Activated T-cell treated with anti-CD3 and anti-CD28 coated beads, Interleukin-2, amount 50 U/mL, for 48 hours (primary cell): ENCODE data around the gene NAV2.

Source experiments
- DNase-seq, 2 experiments: peaks; one replicate each; pipeline ENCODE4 v3.0.0-alpha.2; 2020

Gene NAV2

DNA sequence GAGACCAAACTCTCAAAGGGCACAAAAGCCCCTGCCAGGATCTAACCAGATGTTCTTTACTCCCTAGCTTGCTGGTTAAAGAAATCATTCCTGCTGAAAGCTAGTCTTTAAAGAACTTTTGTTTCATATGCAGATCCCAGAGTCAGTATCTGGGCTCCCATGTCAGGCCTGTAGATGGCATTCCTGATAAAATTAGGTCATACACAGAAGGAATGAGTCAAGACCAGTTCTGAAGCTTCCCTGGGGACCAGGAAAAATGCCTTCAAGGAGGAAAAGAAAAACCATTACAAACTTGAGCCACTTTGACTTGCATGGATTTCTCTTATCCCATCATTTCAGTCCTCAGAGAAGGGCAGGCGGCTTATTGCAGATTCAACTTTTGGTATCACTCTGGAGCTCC lies 441.7 kb downstream of the NAV2 start:
- no peak for DNase-seq

DNA sequence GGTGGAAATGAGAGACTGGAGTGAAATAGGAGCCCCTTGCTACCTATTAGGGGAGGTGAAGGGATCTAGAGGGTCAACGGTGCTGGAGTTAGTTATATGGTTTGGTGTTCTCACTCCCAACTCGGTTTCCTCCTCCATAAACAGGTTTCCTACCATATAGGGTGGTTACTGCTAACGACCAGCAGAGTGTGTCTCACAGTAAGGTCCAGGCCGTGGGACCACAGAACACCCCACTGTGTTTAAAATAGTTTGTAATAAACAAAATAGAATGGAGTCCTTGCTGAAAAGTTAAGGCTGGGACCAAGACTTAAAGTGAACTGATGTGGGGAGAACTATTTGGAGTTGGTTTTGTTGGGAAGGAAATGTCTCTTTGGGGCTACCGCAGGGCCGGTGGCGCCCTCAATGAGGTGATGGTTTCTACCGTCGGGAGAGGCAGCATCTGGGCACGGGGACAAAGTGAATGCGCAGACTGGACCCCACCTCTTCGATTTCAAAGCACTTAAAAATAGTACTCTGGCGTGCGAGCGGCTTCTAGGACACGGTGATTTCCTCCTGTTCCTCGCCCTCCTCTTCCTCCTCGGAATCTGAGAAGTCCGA lies 443.1 kb downstream of the NAV2 start:
- DNase-seq, result no peak

DNA sequence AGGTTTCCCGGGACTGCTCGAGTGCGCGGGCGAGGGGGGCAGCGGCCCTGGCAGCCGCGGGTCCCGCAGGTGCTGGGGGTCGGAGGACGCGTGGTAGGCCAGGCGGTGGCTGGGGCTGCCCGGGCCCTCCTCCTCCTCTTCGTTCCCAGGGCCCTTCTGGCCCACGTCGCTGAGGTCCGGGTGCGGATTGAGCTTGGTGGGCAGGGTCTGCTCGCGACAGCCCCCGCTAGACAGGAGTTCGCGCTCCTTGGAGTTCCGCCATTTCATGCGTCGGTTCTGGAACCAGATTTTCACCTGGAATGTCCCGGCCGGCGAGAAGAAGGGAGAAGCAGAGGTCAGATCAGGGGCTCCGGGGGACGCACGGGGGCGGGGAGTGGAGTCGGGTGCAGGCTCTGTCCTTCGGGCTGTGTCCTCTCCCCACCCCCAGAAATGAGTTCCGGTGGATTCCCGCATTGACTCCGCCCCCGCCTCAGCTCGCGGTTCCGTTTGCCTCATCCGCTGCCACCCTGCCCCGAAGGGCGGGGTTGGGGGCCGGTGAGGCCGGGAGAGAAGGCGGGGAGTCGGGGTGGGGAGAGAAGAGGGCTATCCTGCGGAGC lies 443.7 kb downstream of the NAV2 start:
- peak; percentile 58 to 61 for DNase-seq

DNA sequence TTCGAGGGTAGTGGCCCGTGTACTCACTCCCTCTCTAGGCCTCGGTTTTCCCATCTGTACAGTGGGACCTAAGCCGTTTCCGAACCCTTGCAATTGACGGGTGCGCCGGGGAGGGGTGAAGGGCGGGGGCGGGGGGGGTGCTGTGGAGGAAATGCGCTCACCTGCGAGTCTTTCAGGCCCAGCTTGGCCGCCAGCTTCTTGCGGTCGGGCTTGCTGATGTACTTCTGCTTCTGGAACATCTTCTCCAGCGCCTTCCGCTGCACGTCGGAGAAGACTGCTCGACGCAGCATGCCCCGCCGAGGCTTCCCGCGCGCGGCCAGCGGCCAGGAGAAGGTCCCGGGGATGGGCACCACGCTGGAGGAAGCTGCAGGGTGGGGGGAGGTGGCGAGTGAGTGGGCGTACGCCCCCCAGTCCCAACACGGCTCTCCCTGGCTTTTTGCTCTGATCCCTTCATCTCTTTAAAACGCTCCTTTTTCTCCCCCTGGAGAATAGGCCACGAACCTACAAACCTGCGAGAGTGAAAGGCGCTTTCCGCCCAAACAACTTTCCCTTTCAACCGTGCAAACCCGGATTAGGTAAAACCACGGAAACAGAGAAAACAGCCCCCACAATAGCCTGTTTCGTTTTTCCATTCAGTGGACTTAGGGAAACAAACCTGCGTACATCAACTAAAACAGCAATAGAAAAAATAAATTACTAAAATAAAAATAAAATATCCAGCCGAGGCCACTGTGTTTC lies 444.4 kb downstream of the NAV2 start:
- peak; percentile 31 to 45 for DNase-seq

DNA sequence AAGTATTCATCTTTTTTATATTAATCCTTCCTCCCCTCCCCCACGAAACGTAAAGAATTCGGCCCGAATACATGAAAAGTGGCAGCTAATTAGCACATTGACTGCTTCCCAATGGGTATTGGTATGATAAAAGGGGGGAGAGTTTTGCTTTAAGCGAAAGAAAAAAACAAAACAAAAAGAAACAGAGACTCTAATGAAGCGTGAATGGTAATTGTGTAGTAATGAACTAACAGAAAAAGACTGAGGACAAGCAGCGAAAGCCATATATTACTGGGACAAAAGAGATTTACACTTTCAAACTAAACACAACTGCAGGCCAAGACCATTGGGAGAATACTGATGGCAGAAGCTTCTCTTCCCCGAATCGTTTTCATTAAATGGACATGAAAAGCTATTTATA lies 445.1 kb downstream of the NAV2 start:
- no peak for DNase-seq

DNA sequence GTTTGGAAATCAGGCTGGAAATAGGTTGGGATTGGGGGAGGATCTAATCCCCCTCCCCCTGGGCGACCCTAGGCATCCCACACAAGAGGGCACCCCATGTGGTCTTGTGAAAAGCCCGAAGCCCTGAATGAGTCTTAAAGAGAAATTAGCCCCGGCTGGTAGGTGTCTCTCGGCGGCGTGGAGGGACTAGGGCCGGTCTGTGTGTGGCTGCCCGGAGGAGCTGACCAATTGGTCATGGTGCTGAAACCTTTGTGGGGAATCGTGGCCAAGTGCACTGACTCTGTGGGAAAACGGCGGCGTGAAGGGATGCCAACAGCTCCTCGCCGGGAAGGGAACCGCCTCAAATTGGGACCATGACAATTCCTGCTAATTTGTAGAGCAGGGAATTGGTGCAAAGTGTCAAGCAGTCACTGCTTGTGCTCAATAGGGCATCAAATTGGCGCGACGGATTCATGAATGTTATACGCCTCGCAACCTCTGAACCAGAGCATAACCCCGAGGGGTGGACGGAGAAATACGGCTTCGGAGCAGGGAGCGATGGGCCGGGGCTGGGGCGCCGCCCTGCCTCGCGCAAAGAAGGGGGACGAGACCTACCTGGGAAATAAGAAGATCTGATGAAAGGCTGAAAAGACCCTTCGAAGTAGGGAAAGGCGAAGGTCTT lies 446.1 kb downstream of the NAV2 start:
- peak; percentile 28 to 30 for DNase-seq

DNA sequence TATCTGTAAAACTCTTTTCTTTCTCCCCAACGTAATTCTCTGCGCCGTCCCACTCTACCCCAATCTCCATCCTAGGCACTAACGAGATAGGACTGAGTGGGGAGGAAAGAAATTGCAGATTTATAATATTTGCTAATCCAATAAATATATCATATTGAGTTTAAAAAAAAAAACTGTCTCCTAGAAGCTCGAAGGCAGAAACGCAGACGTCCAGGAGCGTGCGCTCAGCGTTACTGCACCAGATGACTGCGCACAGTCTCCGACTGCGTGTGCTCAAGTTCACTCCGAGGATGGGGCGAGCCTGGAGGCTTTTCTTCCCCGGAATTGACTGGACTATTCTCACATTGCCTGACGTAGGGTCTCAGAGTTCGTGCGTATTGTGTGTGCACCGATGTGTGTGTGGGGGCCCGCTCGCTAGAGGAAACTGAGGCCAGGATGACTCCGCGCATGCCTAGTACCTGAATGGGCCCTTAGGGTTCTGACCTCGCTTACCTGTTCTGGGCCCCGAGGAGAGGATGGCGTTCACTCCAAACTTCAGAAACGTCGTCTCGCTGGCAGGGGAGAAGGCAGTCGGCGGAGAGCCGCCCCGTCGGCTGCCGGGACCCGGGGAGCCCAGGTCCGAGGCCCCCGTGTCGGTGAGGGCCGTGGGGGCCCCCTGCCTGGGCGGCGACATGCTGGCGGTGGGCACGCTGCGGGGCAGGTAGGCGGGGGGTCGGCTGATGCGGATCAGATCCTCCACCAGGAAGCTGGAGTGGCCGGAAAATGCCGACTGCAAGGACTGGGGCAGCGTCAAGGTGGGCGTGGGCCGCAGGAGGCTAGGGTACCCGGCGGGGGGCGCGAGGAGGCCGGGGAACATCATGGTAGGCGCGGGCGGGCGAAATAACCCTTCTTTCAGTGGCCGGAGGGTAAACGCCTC lies 447.1 kb downstream of the NAV2 start:
- DNase-seq, result peak in 1 of 2 experiments; percentile 19

DNA sequence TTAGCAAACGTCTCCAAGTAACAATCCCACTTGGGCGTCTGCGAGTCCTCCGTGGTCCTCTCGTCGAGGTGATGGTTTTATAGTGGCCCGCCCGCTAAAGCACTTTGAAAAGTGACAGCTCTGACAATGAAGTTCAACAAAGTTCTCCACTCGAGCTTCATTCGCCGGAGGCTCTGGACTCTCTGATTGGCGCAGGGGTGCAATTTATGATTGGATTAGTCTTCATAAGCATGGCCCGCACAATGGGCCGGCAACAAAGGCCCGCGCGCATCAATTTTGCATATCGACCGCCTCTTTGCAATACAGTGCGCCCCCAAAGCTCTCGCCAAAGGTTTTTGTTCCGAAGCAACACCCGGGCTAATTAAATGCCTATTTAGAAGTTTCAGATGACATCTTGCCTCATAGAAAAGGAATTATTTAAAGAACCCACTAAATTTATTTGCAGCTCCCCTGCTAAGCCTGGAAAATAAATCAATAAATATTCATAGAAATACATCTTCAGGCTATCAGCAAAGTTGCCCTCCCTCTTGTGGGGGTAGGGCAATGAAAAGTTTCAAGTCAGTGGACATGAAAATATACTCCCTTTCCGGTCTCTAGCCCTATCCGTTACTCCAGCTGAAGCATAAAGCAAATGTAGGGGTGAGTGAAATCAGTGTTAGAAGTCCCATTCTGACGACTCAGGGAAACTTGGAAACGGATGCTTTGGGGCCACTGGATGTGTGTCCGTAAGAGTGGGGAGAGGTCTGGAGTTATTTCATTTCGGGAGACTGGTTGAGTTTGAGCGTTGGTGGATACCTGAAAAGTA lies 448.0 kb downstream of the NAV2 start, which contains the start of gene DBX1:
TSS of gene DBX1 (minus strand) at position 51 of the 805 bp plus-strand sequence. CDS start 151 bp downstream, outside the sequence.
- peak; percentile 28 to 30 for DNase-seq

DNA sequence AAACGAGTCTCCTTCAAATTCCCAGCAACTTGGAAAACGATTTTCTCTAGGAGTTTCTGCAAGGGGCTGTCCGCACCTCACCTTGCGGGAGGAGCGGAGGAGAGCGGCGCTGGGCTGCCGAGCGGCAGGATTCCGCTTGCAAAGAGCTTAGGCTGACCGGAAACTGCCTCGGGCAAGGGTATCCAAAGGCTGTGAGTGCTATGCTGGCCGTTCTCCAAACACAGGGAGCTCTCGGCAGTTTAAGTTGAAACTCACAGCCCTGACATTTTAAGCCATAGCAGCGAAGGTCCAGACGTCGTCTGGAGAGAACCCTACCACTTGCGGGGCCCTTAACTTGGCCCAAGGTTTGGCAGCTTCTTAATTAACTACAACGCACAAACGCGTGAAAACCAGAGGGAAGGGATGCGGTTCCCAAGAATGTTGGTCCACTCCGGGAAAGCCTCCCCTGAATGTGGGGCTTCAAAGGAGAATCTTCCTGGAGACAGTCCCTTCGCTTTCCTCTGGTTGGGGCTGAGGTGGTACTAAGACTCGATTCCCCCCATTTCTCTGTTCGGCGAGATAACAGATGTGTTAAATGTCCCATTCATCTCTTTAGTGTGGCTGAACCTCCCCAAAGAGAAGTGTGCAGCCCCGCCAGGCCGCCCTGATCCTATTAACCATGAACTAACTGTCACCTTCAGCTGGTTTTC lies 448.7 kb downstream of the NAV2 start:
- DNase-seq, result peak; percentile 24 to 25

DNA sequence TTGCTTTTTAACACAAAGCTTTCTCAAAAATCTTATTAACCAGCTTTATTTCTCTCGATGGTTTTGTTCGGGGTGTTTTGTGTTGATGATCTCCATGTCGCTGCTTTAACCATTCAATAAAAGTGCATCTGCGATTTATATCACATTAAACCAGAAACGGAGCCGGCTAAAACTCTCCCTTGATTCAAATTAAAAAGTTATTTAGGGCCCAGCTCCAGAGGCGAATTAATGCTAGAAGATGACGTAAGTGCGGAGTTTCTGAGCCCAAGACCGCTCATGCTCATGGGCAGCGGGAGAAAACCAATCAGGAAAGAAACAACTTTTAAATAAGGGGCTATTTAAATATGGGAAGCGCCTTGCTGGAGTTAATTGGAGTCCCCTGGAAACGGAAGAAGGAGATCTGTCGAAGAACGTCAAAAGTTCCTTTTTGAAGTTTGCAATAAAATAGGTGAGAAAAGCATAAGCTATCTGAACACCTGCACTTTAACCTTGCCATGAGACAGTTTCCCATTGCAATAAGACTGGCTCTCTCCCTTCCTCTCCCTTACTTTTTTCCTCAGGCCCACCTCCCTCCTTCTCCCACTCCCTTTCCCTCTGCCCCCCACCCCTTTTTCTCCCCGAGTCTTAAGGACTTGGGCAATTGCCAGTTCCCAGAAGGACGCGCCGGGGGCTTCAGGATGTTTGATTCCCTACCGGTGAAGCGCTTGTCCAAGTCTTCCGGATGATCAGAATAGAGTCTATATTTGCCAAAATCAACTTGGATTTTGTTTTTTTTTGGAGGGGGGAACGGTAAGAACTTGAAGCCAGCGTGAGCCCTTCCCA lies 449.5 kb downstream of the NAV2 start:
- peak in 1 of 2 experiments; percentile 18 for DNase-seq

DNA sequence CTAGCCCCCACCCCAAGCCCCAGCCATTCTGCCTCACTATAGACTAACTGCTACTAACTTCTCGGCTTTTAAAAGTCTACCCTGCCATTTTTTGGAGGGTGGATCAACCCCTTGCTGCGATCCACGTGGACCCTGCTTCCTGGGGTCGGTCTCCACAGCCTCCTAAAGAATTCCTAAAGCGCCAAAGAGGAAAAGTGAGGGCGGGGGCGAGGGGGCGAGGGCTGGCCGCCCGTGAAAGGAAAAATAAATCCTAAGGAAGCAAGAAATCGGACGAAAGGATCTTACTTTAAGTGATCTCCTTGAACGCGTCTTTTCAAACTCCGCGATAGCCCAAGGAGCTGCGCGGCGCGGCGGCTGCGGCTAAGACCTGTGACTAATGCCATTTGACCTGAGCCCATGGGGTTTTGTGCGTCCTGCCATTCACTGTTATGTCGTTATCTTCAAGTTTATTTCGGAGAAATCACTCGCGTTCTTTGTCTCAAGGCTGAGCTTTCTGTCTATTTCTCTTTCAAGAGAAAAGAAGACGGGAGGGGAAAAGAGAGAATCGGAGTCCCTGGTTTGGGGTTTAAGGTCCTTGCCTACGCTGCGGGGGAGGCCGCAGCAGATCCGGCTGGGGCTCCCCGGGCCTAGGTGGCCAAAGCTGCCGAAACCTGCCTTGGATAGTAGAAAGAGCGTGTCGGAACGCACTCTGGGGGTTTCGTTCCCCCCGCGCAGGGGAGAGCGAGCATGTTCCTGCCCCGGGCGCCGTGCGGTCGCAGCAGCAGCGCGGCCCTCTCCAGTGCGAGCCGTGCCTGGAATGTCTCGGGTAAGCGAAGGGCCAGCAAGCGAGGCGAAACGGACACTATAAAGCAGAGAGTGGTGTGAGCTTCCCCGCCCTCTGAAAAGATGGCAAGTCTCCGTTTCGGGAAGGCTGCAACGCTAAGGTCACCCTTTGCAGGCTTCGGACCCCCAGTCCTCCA lies 450.5 kb downstream of the NAV2 start:
- DNase-seq, result peak; percentile 43 to 52

DNA sequence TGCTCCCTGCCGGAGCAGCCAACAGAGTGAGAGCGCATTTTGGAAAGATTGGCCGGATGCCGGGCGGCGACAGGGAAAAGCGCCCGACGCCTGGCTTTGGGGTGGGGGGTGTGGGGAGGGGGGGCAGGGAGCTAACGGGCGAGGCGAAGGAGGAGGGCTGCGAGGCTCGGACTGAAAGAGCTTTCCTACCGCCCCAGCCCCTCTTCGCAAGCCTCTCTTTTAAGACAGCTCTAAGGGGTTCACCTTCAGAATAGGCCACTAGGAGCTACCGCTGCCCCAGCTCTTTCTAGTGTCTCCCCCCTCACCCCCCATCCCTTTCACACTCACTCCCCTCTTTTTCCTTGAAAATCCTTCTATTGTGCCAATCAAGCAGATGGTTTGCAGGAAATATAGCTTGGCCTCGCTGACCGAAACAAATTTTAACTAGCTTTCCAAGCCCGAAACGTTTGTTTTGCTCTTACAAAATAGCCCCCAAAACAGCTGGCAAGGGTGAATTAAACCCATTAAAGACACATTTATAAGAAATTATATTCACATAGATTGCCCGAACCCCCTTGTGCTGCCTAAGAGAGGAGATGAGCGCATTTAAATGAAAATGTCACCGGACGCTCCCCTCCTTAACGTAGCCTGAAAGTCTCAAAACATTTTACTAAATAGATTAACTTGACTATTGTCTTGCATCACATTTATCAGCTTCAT lies 451.3 kb downstream of the NAV2 start:
- no peak for DNase-seq
